Liver (tissue), 9 donors: ENCODE results near the gene MSI2. TPM values are rescaled to one million over a fixed set of nuclear protein-coding genes. Genes with fewer than 3 reads are reported as not detected.

Experiments
- DNase-seq: peaks from one replicate; pipeline ENCODE4 v3.0.0-alpha.2; 2017; ENCODE audit warnings: low spot score
- H3K27ac ChIP-seq, 2 donors: one replicate each; pipeline ENCODE4 v1.7.0; 2013; ENCODE audit warnings: inconsistent platforms in 2 of 2, low read length in 2 of 2, control low read depth in 1 of 2, low read depth in 1 of 2, mild to moderate bottlenecking in 1 of 2
- H3K27me3 ChIP-seq, 4 donors: one replicate each; pipeline versions ENCODE4 v1.6.1 to v1.7.0; 2013; ENCODE audit warnings: low read length in 3 of 4, inconsistent platforms in 1 of 4, mild to moderate bottlenecking in 1 of 4, moderate library complexity in 1 of 4; ENCODE audit not compliant: control insufficient read depth in 4 of 4, insufficient read depth in 4 of 4
- H3K36me3 ChIP-seq, 4 donors: one replicate each; pipeline versions ENCODE4 v1.6.1 to v1.7.0; 2013; ENCODE audit warnings: low read length in 3 of 4, mild to moderate bottlenecking in 3 of 4, low read depth in 1 of 4, moderate library complexity in 1 of 4; ENCODE audit not compliant: control insufficient read depth in 4 of 4, insufficient read depth in 3 of 4
- H3K4me1 ChIP-seq, 4 donors: one replicate each; pipeline versions ENCODE4 v1.6.1 to v1.7.0; 2013; ENCODE audit warnings: low read length in 3 of 4, mild to moderate bottlenecking in 3 of 4, moderate library complexity in 1 of 4; ENCODE audit not compliant: control insufficient read depth in 4 of 4, insufficient read depth in 4 of 4
- H3K4me3 ChIP-seq, 3 donors: one replicate each; pipeline versions ENCODE4 v1.6.1 to v1.7.0; 2013; ENCODE audit warnings: low read length in 3 of 3, control low read depth in 1 of 3, low read depth in 1 of 3, mild to moderate bottlenecking in 1 of 3
- H3K9ac ChIP-seq, 2 donors: one replicate each; pipeline ENCODE4 v1.7.0; 2013; ENCODE audit warnings: low read length in 2 of 2, mild to moderate bottlenecking in 2 of 2, moderate library complexity in 2 of 2, control low read depth in 1 of 2, low read depth in 1 of 2
- H3K9me3 ChIP-seq, 4 donors: one replicate each; pipeline versions ENCODE4 v1.6.1 to v1.7.0; 2013; ENCODE audit warnings: low read length in 3 of 4; ENCODE audit not compliant: control insufficient read depth in 4 of 4
- ATF3 ChIP-seq: IDR thresholded peaks from 2 replicates; pipeline ENCODE4 v1.6.1; 2016; ENCODE audit warnings: antibody characterized with exemption
- FOXA1 ChIP-seq: IDR thresholded peaks from 2 replicates; pipeline ENCODE4 v1.6.1; 2016; ENCODE audit warnings: antibody characterized with exemption
- FOXA2 ChIP-seq: IDR thresholded peaks from 2 replicates; pipeline ENCODE4 v1.6.1; 2016; ENCODE audit warnings: antibody characterized with exemption
- GABPA ChIP-seq, 2 donors: IDR thresholded peaks in 1 of 2; conservative IDR thresholded peaks in 1 of 2; 2 replicates each; pipeline ENCODE4 v1.6.1; 2016; ENCODE audit warnings: antibody characterized with exemption in 2 of 2, mild to moderate bottlenecking in 1 of 2, moderate library complexity in 1 of 2
- JUND ChIP-seq, 2 donors: IDR thresholded peaks; 2 replicates each; pipeline ENCODE4 v1.6.1; 2016; ENCODE audit warnings: antibody characterized with exemption in 2 of 2
- MAX ChIP-seq: IDR thresholded peaks from 2 replicates; pipeline ENCODE4 v1.6.1; 2016; ENCODE audit warnings: antibody characterized with exemption
- NR2F2 ChIP-seq: IDR thresholded peaks from 2 replicates; pipeline ENCODE4 v1.6.1; 2016; ENCODE audit warnings: antibody characterized with exemption
- RAD21 ChIP-seq, 2 donors: IDR thresholded peaks; 2 replicates each; pipeline ENCODE4 v1.6.1; 2016; ENCODE audit warnings: antibody characterized with exemption in 2 of 2, mild to moderate bottlenecking in 2 of 2
- RXRA ChIP-seq, 2 donors: IDR thresholded peaks; 2 replicates each; pipeline ENCODE4 v1.6.1; 2017 to 2018; ENCODE audit warnings: antibody characterized with exemption in 2 of 2, mild to moderate bottlenecking in 1 of 2
- SP1 ChIP-seq: IDR thresholded peaks from 2 replicates; pipeline ENCODE4 v1.6.1; 2018; ENCODE audit warnings: antibody characterized with exemption, mild to moderate bottlenecking
- TAF1 ChIP-seq: conservative IDR thresholded peaks from 2 replicates; pipeline ENCODE4 v1.6.1; 2016; ENCODE audit warnings: antibody characterized with exemption, mild to moderate bottlenecking
- whole genome bisulfite sequencing: extraction: QIAGEN DNeasy Blood & Tissue Kit; methylation state at CpG from one replicate; pipeline ENCODE4 v1.1.7; 2013; 5-methylcytosine and 5-hydroxymethylcytosine counted together
- polyA plus RNA-seq, 2 donors: library from polyadenylated mRNA; stranded (reverse) in 1 of 2; unstranded in 1 of 2; fragments of 200-250 nt in 1 of 2; fragments of >200 nt in 1 of 2; fragmentation: Nextera tagmentation in 1 of 2; extraction: Ambion mirVana in 1 of 2; gene quantifications; one replicate each; pipeline versions ENCODE4 v1.2.1 to v1.2.3, GENCODE V29; 2013 to 2015
- total RNA-seq, 2 donors: library from RNA; depleted of rRNA; stranded (reverse); fragments of >200 nt; gene quantifications; one replicate each; pipeline ENCODE4 v1.2.3, GENCODE V29; 2014
- TF ChIP-seq, protein P1 (sequence below): IDR thresholded peaks from 2 replicates; pipeline ENCODE4 v1.6.1; 2016; ENCODE audit warnings: antibody characterized with exemption, mild to moderate bottlenecking
- TF ChIP-seq, protein P2 (sequence below): IDR thresholded peaks from 2 replicates; pipeline ENCODE4 v1.6.1; 2016; ENCODE audit warnings: antibody characterized with exemption
- TF ChIP-seq, protein P3 (sequence below): fragments of 150-350 bp; IDR thresholded peaks from 2 replicates; pipeline ENCODE4 v1.5.1; 2017; ENCODE audit warnings: improper control_type of control experiment, low read depth, low read length; ENCODE audit not compliant: missing input control
- donor health status: healthy.
- donor health status: healthy.
- donor health status: healthy.
- donor health status: healthy.
- donor health status: healthy.

Gene MSI2
- total and polyA plus RNA-seq, 4 donors, result 5.7 to 15.6 (median 9.2) TPM

- no peak overlapping the region for H3K9ac ChIP-seq
- no peak for TF ChIP-seq SP1
- TF ChIP-seq, protein P1, sequence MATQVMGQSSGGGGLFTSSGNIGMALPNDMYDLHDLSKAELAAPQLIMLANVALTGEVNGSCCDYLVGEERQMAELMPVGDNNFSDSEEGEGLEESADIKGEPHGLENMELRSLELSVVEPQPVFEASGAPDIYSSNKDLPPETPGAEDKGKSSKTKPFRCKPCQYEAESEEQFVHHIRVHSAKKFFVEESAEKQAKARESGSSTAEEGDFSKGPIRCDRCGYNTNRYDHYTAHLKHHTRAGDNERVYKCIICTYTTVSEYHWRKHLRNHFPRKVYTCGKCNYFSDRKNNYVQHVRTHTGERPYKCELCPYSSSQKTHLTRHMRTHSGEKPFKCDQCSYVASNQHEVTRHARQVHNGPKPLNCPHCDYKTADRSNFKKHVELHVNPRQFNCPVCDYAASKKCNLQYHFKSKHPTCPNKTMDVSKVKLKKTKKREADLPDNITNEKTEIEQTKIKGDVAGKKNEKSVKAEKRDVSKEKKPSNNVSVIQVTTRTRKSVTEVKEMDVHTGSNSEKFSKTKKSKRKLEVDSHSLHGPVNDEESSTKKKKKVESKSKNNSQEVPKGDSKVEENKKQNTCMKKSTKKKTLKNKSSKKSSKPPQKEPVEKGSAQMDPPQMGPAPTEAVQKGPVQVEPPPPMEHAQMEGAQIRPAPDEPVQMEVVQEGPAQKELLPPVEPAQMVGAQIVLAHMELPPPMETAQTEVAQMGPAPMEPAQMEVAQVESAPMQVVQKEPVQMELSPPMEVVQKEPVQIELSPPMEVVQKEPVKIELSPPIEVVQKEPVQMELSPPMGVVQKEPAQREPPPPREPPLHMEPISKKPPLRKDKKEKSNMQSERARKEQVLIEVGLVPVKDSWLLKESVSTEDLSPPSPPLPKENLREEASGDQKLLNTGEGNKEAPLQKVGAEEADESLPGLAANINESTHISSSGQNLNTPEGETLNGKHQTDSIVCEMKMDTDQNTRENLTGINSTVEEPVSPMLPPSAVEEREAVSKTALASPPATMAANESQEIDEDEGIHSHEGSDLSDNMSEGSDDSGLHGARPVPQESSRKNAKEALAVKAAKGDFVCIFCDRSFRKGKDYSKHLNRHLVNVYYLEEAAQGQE, result no peak
- TF ChIP-seq MAX, result no peak
- no peak for TF ChIP-seq JUND (IDR thresholded peaks at IDR 0.05)
- TF ChIP-seq ATF3, result no peak
- no peak for TF ChIP-seq TAF1
- TF ChIP-seq GABPA (IDR thresholded peaks at IDR 0.05 in 1 of 2, conservative IDR thresholded peaks at IDR 0.05 in 1 of 2), result no peak
- no peak for TF ChIP-seq FOXA2
- TF ChIP-seq, protein P2, sequence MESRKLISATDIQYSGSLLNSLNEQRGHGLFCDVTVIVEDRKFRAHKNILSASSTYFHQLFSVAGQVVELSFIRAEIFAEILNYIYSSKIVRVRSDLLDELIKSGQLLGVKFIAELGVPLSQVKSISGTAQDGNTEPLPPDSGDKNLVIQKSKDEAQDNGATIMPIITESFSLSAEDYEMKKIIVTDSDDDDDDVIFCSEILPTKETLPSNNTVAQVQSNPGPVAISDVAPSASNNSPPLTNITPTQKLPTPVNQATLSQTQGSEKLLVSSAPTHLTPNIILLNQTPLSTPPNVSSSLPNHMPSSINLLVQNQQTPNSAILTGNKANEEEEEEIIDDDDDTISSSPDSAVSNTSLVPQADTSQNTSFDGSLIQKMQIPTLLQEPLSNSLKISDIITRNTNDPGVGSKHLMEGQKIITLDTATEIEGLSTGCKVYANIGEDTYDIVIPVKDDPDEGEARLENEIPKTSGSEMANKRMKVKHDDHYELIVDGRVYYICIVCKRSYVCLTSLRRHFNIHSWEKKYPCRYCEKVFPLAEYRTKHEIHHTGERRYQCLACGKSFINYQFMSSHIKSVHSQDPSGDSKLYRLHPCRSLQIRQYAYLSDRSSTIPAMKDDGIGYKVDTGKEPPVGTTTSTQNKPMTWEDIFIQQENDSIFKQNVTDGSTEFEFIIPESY, result no peak
- no peak for TF ChIP-seq RAD21 (IDR thresholded peaks at IDR 0.05)
- no peak for TF ChIP-seq FOXA1
- TF ChIP-seq, protein P3, sequence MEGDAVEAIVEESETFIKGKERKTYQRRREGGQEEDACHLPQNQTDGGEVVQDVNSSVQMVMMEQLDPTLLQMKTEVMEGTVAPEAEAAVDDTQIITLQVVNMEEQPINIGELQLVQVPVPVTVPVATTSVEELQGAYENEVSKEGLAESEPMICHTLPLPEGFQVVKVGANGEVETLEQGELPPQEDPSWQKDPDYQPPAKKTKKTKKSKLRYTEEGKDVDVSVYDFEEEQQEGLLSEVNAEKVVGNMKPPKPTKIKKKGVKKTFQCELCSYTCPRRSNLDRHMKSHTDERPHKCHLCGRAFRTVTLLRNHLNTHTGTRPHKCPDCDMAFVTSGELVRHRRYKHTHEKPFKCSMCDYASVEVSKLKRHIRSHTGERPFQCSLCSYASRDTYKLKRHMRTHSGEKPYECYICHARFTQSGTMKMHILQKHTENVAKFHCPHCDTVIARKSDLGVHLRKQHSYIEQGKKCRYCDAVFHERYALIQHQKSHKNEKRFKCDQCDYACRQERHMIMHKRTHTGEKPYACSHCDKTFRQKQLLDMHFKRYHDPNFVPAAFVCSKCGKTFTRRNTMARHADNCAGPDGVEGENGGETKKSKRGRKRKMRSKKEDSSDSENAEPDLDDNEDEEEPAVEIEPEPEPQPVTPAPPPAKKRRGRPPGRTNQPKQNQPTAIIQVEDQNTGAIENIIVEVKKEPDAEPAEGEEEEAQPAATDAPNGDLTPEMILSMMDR, result no peak
- no peak for TF ChIP-seq NR2F2
These were observed 100.5 kb downstream of the MSI2 start for GRCh38 chr17:57356719-57357391.

DNA sequence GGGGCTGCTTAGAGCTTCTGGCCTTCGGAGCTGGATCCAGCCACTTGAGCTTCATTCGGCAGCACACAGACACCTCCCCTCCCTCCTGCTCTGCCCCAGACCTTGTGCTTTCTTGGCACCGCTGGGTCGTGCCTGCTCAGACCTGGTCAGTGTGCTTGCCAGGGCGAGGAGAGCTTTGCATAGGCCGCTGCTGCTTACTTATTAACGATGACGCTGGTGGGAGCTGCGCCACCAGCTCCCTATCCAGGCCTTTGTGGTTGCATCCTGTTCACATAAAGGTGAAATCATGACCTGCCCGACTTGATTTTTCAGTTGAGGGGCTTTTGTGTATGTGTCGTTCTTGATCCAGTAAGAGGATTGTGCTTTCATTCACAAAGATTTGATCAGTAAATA lies 101.1 kb downstream of the MSI2 start:
- TF ChIP-seq MAX, result no peak
- TF ChIP-seq ATF3, result no peak
- TF ChIP-seq SP1, result peak; percentile 17
- TF ChIP-seq GABPA (IDR thresholded peaks at IDR 0.05 in 1 of 2, conservative IDR thresholded peaks at IDR 0.05 in 1 of 2), result no peak
- TF ChIP-seq RAD21 (IDR thresholded peaks at IDR 0.05), result peak in 1 of 2 donors; percentile 32
- no peak for TF ChIP-seq RXRA (IDR thresholded peaks at IDR 0.05)
- no peak for TF ChIP-seq TAF1
- no peak for TF ChIP-seq JUND (IDR thresholded peaks at IDR 0.05)
- no peak for TF ChIP-seq FOXA2
- TF ChIP-seq, protein P2, result no peak
- TF ChIP-seq FOXA1, result no peak
- no peak overlapping the region for H3K9ac ChIP-seq
- H3K4me3 ChIP-seq, result no peak overlapping the region
- H3K27me3 ChIP-seq, result no peaks in the 10 kb centered on the region
- H3K36me3 ChIP-seq, result no peaks in the 10 kb centered on the region
- H3K27ac ChIP-seq, result no peak overlapping the region
- no peaks in the 10 kb centered on the region for H3K9me3 ChIP-seq
- DNase-seq, result peak; percentile 47
- WGBS, result 71% methylated on average over 11 of the region's 11 CpGs
- H3K4me1 ChIP-seq, result peaks cover 0 to 3% (median 0%) of the 10 kb centered on the region in 4 donors

More at GRCh38 chr17:57356719-57357391, 100.5 kb downstream of the MSI2 start:
- Histone ChIP-seq H3K36me3 (no peaks in the 10 kb centered on the region), H3K9me3 (no peaks in the 10 kb centered on the region), H3K27me3 (no peaks in the 10 kb centered on the region), H3K4me1 (peaks cover 0 to 3% (median 0%) of the 10 kb centered on the region in 4 donors), H3K27ac (no peak overlapping the region), H3K4me3 (no peak overlapping the region)
- no peak for DNase-seq
- 64% methylated on average over 16 of the region's 16 CpGs for WGBS
